NCI-H1105 treated with DMSO at 0.1 percent for 48 hours (cell line): Measurements from ENCODE around the gene ACTL6B.

Experiments
- DNase-seq: peaks from one replicate; lab custom pipeline; 2025; lab: John Stamatoyannopoulos, UW

Gene ACTL6B

DNA sequence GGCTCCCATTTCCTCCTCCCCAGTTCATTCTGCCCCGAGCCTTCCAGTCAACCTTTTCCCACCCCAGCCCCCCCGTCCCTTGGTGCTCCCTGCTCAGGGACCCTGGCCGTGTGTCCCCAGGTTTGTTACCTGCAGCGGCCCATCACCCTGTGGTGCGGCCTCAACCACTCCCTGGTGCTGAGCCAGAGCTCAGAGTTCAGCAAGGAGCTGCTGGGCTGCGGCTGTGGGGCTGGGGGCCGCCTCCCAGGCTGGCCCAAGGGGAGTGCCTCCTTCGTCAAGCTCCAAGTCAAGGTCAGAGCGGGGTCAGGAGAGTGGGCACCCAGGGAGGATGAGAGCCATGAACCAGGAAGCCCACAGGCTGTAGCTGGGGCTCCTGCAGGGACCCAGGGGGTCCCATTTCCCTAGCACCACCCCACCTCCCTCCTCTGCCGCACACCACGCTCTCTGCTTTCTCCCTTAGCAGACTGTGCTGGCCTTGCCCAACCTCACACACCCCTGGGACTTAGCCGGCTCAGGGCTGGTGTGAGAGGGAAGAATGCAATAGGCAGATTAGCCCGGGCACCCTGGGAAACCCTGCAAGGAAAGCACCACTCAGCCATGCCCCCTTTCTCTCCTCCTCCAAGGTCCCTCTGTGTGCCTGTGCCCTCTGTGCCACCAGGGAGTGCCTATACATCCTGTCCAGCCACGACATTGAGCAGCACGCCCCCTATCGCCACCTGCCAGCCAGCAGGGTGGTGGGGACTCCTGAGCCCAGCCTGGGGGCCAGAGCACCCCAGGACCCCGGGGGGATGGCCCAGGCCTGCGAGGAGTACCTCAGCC is 56.1 kb downstream of the ACTL6B start:
- no peak for DNase-seq

DNA sequence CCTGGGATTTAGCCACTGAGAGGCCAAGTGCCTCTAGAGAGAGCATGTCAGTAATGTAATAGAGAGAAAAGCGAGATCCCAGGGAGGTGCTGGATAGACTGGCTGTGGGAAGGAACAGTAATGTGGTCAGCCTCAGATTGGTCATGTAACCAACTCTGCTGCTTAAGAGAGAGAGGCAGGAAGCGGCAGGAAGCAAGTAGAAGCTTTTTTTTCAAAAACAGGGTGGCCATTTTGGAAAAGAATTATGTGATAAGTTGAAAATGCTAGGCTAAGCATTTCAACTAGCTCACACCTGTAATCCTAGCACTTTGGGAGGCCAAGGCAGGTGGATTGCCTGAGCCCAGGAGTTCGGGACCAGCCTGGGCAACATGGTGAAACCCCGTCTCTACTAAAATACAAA is 57.8 kb downstream of the ACTL6B start:
- no peak for DNase-seq

DNA sequence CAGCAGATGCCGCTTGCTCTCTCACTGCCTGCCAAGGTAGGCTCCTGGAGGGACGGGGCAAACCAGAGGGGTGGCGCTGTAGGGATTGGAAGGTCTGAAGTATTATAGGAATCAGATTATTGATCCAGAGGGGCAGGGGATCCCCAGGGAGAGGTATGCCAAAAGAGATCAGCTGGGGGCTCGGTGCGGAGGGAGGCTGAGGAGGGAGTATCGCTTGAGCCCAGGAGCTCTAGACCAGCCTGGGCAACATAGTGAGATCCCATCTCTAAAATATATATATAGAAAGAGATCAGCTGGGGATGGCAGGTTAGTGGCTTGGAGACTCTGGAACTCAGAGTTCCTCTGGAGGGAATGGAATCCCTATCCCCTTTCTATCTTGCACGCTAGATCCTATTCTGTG is 61.1 kb downstream of the ACTL6B start:
- DNase-seq: no peak
